Measurements from ENCODE around the gene DMC1.

The DMC1 gene

DNA sequence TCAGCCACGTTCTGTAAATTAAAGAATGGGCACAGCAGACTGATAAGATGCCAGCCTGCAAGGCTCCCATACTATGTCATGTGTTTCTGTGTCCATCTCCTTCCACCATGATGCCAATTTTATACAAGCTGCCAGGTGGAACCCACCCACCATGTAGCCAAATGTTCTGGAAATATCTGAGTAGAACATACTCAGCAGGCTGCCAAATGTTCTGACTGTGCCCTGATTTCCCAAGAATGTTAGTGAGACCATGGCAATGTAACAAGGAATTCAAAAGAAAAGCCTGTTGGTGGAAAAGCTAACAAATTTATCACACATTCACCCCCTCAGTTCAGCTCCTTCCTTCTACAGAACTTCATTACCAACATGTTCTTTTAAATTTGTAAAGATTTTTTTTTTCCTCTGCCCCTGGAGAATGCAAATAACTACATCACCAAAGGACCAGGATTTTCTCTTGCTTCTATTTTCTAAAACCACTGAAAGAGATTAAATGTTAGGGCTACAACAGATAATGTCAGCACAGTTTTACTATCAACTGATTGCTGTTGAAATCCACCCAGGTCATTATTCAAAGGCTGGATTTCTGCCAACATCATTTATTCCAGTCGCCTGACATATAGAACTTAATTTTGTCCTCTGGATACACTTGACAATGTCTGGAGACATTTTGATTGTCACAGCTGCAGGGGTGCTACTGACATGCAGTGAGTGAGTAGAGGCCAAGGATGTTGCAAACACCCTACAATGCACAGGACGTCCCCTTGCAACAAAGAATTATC is 3.1 kb downstream of the DMC1 start:
- no peak overlapping the region for H3K9ac ChIP-seq (ENCODE audit: low read length)

DNA sequence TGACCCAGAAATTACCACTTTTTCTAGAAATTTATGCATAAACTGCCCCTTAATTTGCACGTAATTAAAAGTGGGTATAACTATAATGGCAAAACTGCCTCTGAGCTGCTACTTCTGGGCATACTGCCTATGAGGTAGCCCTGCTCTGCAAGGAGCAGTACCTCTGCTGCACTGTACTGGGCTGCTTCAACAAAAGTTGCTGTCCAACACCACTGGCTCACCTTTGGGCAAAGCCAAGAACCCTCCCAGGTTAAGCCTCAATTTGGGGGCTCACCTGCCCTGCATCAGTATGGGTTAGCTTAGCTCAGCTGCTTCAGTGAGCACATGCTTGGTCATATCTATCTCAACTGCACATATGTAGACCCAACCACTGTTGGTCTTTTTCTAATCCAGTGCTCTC is 4.5 kb downstream of the DMC1 start:
- Histone ChIP-seq H3K36me3 (ENCODE audit: control insufficient read depth, insufficient read depth, low read length) (no peaks in the 10 kb centered on the region), H3K27me3 (ENCODE audit: control insufficient read depth, insufficient read depth, low read length) (no peaks in the 10 kb centered on the region), H3K4me3 (ENCODE audit: low read depth, low read length) (no peak overlapping the region), H3K4me1 (ENCODE audit: control insufficient read depth, insufficient read depth, low read length) (peaks cover 14% of the 10 kb centered on the region), H3K27ac (ENCODE audit: low read depth, low read length) (no peak overlapping the region), H3K9ac (ENCODE audit: low read length) (no peak overlapping the region), H3K9me3 (ENCODE audit: control insufficient read depth, insufficient read depth, low read depth, low read length) (no peaks in the 10 kb centered on the region)

More for the DNA sequence above, 3.1 kb downstream of the DMC1 start:
- H3K4me3 ChIP-seq (ENCODE audit: low read depth, low read length), result no peak overlapping the region
- H3K27ac ChIP-seq (ENCODE audit: low read depth, low read length), result no peak overlapping the region
- H3K4me1 ChIP-seq (ENCODE audit: control insufficient read depth, insufficient read depth, low read length), result peaks cover 20% of the 10 kb centered on the region
- no peaks in the 10 kb centered on the region for H3K36me3 ChIP-seq (ENCODE audit: control insufficient read depth, insufficient read depth, low read length)
- H3K27me3 ChIP-seq (ENCODE audit: control insufficient read depth, insufficient read depth, low read length), result no peaks in the 10 kb centered on the region
- no peaks in the 10 kb centered on the region for H3K9me3 ChIP-seq (ENCODE audit: control insufficient read depth, insufficient read depth, low read depth, low read length)

DNA sequence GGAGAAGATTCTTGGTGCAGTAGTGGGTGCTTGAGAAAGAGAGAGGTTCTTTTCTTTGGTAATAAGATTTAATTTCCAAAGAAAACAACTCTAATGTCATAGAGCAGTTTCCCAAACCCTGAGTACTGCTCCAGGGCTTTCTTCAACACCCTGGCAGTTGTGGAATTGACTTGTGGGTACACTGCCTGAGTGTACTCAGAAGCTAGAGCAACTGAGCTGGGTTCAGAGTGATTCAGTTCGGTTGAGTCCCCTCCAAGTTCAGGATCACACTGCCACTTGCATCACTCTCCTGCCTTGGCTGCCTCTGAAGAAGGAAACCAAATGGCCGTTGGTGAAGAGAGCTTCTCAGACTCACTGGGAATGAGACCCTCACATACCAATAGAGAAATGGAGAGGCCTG is 5.3 kb downstream of the DMC1 start:
- H3K4me1 ChIP-seq (ENCODE audit: control insufficient read depth, insufficient read depth, low read length), result peaks cover 14% of the 10 kb centered on the region
- H3K9ac ChIP-seq (ENCODE audit: low read length), result no peak overlapping the region
- H3K4me3 ChIP-seq (ENCODE audit: low read depth, low read length), result no peak overlapping the region
- no peaks in the 10 kb centered on the region for H3K9me3 ChIP-seq (ENCODE audit: control insufficient read depth, insufficient read depth, low read depth, low read length)
- H3K27ac ChIP-seq (ENCODE audit: low read depth, low read length), result no peak overlapping the region
- H3K27me3 ChIP-seq (ENCODE audit: control insufficient read depth, insufficient read depth, low read length), result no peaks in the 10 kb centered on the region
- H3K36me3 ChIP-seq (ENCODE audit: control insufficient read depth, insufficient read depth, low read length), result no peaks in the 10 kb centered on the region

DNA sequence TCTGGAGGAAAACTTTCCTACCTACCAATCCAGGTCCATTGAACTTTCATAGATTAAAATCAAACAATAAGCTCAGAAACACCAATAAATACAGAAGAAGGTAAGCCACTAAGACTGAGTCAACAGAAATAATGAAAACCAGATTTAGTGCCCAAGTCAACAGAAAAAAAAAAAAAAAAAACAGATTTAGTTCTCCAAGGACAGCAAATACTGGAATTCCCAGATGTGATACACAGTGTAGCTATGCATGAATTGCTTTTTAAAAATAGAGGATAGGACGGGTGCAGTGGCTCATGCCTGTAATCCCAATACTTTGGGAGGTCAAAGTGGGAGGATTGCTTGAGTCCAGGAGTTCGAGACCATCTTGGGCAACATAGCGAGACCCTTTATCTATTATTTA is 15.7 kb downstream of the DMC1 start:
- Histone ChIP-seq H3K9ac (ENCODE audit: low read length) (no peak overlapping the region), H3K4me1 (ENCODE audit: control insufficient read depth, insufficient read depth, low read length) (no peaks in the 10 kb centered on the region), H3K4me3 (ENCODE audit: low read depth, low read length) (no peak overlapping the region), H3K36me3 (ENCODE audit: control insufficient read depth, insufficient read depth, low read length) (peaks cover 4% of the 10 kb centered on the region; the same call in 1 of the 2 replicates), H3K27ac (ENCODE audit: low read depth, low read length) (no peak overlapping the region), H3K9me3 (ENCODE audit: control insufficient read depth, insufficient read depth, low read depth, low read length) (no peaks in the 10 kb centered on the region), H3K27me3 (ENCODE audit: control insufficient read depth, insufficient read depth, low read length) (no peaks in the 10 kb centered on the region)

GRCh38 chr22:38549101-38549894 is 20.7 kb downstream of the DMC1 start:
- H3K27ac ChIP-seq (ENCODE audit: low read depth, low read length), result no peak overlapping the region
- peaks cover 2% of the 10 kb centered on the region for H3K9me3 ChIP-seq (ENCODE audit: control insufficient read depth, insufficient read depth, low read depth, low read length)
- H3K36me3 ChIP-seq (ENCODE audit: control insufficient read depth, insufficient read depth, low read length), result peaks cover 5% of the 10 kb centered on the region
- H3K4me1 ChIP-seq (ENCODE audit: control insufficient read depth, insufficient read depth, low read length), result no peaks in the 10 kb centered on the region
- no peak overlapping the region for H3K4me3 ChIP-seq (ENCODE audit: low read depth, low read length)
- H3K27me3 ChIP-seq (ENCODE audit: control insufficient read depth, insufficient read depth, low read length), result no peaks in the 10 kb centered on the region
- no peak overlapping the region for H3K9ac ChIP-seq (ENCODE audit: low read length)

GRCh38 chr22:38540701-38541100 is 29.3 kb downstream of the DMC1 start:
- Histone ChIP-seq H3K9ac (ENCODE audit: low read length) (no peak overlapping the region), H3K4me1 (ENCODE audit: control insufficient read depth, insufficient read depth, low read length) (no peaks in the 10 kb centered on the region), H3K27me3 (ENCODE audit: control insufficient read depth, insufficient read depth, low read length) (no peaks in the 10 kb centered on the region), H3K27ac (ENCODE audit: low read depth, low read length) (no peak overlapping the region), H3K9me3 (ENCODE audit: control insufficient read depth, insufficient read depth, low read depth, low read length) (peaks cover 11% of the 10 kb centered on the region), H3K36me3 (ENCODE audit: control insufficient read depth, insufficient read depth, low read length) (peaks cover 6% of the 10 kb centered on the region), H3K4me3 (ENCODE audit: low read depth, low read length) (no peak overlapping the region)

DNA sequence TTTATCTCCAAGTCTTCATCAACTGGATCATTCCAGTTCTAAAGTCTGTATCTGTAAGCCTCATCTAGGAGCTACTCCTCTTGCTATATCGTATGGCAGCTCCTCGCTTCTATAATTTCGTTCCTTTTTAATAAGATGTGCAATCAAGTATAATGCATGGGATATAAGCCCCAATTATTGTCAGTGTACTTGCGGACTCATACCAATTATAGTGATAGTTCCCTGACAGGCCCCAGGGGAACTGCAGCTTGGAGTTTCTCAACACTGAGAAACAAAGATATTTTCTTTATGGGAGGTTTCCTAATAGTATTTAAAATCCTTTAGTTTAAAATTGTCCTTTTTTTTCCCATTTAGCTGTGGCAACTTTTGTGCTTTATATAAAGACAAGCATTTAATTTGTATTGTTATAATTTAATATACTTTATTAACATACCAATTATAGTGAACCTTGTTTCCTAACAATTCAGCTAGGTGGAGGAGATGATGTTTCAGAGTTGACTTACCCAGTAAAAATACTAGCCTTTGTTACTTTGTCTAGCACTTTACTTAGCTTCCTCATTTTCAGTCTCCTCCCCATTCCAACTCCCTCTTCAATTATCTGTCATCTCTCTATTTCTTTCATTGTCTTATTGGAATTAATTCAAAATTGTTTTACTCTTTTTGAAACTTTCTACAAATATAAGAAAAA is 38.6 kb downstream of the DMC1 start:
- no peaks in the 10 kb centered on the region for H3K36me3 ChIP-seq (ENCODE audit: control insufficient read depth, insufficient read depth, low read length)
- H3K9me3 ChIP-seq (ENCODE audit: control insufficient read depth, insufficient read depth, low read depth, low read length), result no peaks in the 10 kb centered on the region
- H3K9ac ChIP-seq (ENCODE audit: low read length), result no peak overlapping the region
- H3K4me1 ChIP-seq (ENCODE audit: control insufficient read depth, insufficient read depth, low read length), result no peaks in the 10 kb centered on the region
- no peaks in the 10 kb centered on the region for H3K27me3 ChIP-seq (ENCODE audit: control insufficient read depth, insufficient read depth, low read length)
- H3K27ac ChIP-seq (ENCODE audit: low read depth, low read length), result no peak overlapping the region
- H3K4me3 ChIP-seq (ENCODE audit: low read depth, low read length), result no peak overlapping the region

DNA sequence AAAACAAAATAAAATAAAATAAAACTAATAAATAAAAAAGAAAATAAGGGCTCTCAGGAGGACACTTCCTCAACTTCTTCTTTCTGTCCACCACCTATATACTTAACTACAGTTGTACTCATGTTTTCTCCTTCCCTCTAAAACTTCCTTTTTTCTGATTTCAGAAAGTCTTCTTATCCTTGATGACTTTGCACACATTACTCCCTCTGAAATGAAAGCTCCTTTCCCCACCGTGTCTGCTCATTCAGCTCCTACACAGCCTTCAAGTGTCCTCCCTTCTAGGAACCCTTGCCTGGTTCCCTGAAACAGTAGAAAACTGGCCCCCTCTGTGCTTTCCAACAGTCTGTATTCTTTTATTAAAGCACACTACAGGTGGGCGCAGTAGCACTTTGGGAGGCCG is 45.6 kb downstream of the DMC1 start:
- H3K27me3 ChIP-seq (ENCODE audit: control insufficient read depth, insufficient read depth, low read length), result no peaks in the 10 kb centered on the region

DNA sequence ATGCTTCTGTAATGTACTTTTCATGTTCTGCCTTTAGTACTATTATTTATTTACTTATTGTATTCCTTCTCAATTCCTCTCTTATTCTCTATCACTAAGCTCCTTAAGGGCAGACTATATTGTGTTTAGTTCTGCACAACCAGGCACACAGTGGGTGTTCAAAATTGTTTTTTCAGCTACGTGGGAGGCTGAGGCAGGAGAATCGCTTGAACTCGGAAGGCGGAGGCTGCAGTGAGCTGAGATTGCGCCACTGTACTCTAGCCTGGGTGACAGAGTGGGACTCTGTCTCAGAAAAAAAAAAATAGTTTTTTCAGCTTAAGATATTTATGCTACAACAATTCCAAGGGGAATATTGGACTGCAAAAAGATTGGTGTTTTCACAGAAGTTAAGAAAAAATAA is 46.5 kb downstream of the DMC1 start:
- no peak overlapping the region for H3K27ac ChIP-seq (ENCODE audit: low read depth, low read length)
- H3K27me3 ChIP-seq (ENCODE audit: control insufficient read depth, insufficient read depth, low read length), result no peaks in the 10 kb centered on the region
- no peaks in the 10 kb centered on the region for H3K36me3 ChIP-seq (ENCODE audit: control insufficient read depth, insufficient read depth, low read length)
- H3K4me3 ChIP-seq (ENCODE audit: low read depth, low read length), result no peak overlapping the region
- no peak overlapping the region for H3K9ac ChIP-seq (ENCODE audit: low read length)
- no peaks in the 10 kb centered on the region for H3K4me1 ChIP-seq (ENCODE audit: control insufficient read depth, insufficient read depth, low read length)
- H3K9me3 ChIP-seq (ENCODE audit: control insufficient read depth, insufficient read depth, low read depth, low read length), result no peaks in the 10 kb centered on the region

More for the DNA sequence above, 45.6 kb downstream of the DMC1 start:
- no peak overlapping the region for H3K9ac ChIP-seq (ENCODE audit: low read length)
- H3K4me3 ChIP-seq (ENCODE audit: low read depth, low read length), result no peak overlapping the region
- H3K4me1 ChIP-seq (ENCODE audit: control insufficient read depth, insufficient read depth, low read length), result no peaks in the 10 kb centered on the region
- H3K36me3 ChIP-seq (ENCODE audit: control insufficient read depth, insufficient read depth, low read length), result no peaks in the 10 kb centered on the region
- no peak overlapping the region for H3K27ac ChIP-seq (ENCODE audit: low read depth, low read length)
- no peaks in the 10 kb centered on the region for H3K9me3 ChIP-seq (ENCODE audit: control insufficient read depth, insufficient read depth, low read depth, low read length)

GRCh38 chr22:38523029-38523428 is 47.0 kb downstream of the DMC1 start:
- Histone ChIP-seq H3K36me3 (ENCODE audit: control insufficient read depth, insufficient read depth, low read length) (no peaks in the 10 kb centered on the region), H3K4me3 (ENCODE audit: low read depth, low read length) (no peak overlapping the region), H3K9ac (ENCODE audit: low read length) (no peak overlapping the region), H3K4me1 (ENCODE audit: control insufficient read depth, insufficient read depth, low read length) (no peaks in the 10 kb centered on the region), H3K27me3 (ENCODE audit: control insufficient read depth, insufficient read depth, low read length) (no peaks in the 10 kb centered on the region), H3K9me3 (ENCODE audit: control insufficient read depth, insufficient read depth, low read depth, low read length) (no peaks in the 10 kb centered on the region), H3K27ac (ENCODE audit: low read depth, low read length) (no peak overlapping the region)
